Medulla oblongata (tissue), 1 donor: ENCODE results near the gene MAGED2.
"Not testable (repeated sequence)": the region's sequence is repeated elsewhere in the genome, so short reads cannot be mapped to it uniquely, and the experiment has no call there.

Experiments used
- DNase-seq: peaks from one replicate; pipeline ENCODE4 v3.0.0-alpha.2; 2015; ENCODE audit errors: extremely low spot score

Gene MAGED2

GRCh38 chrX:54817220-54817820 is 9.8 kb downstream of the MAGED2 start:
- no peak for DNase-seq

- DNase-seq = no peak
Measured at GRCh38 chrX:54818221-54818620, 10.7 kb downstream of the MAGED2 start.

GRCh38 chrX:54819201-54819600 is 11.7 kb downstream of the MAGED2 start:
- DNase-seq = no peak

GRCh38 chrX:54820737-54821136 is 13.2 kb downstream of the MAGED2 start:
- DNase-seq = no peak

- DNase-seq = no peak
Measured at GRCh38 chrX:54821310-54821709, 13.8 kb downstream of the MAGED2 start.

GRCh38 chrX:54824195-54824594 is 16.6 kb downstream of the MAGED2 start:
- no peak for DNase-seq

- no peak for DNase-seq
Measured at GRCh38 chrX:54824722-54825121, 17.2 kb downstream of the MAGED2 start.

- DNase-seq = no peak
Measured at GRCh38 chrX:54825716-54826438, 18.3 kb downstream of the MAGED2 start.

- DNase-seq = no peak
Measured at GRCh38 chrX:54826598-54826997, 19.1 kb downstream of the MAGED2 start.

GRCh38 chrX:54838583-54838982 is 31.0 kb downstream of the MAGED2 start:
- DNase-seq = no peak

- DNase-seq = not testable (repeated sequence)
Measured at GRCh38 chrX:54841184-54841874, 33.8 kb downstream of the MAGED2 start.

- no peak for DNase-seq
Measured at GRCh38 chrX:54842607-54843006, 35.1 kb downstream of the MAGED2 start.

- no peak for DNase-seq
Measured at GRCh38 chrX:54843050-54843449, 35.5 kb downstream of the MAGED2 start.

GRCh38 chrX:54847700-54848099 is 40.2 kb downstream of the MAGED2 start:
- not testable (repeated sequence) for DNase-seq

GRCh38 chrX:54865208-54865607 is 57.7 kb downstream of the MAGED2 start:
- DNase-seq = no peak
